Heart right ventricle (tissue), 16 donors: ENCODE measurements around the gene DNM3. TPM values are rescaled to one million over a fixed set of nuclear protein-coding genes. Genes with fewer than 3 reads are reported as not detected.

Experiments
- ATAC-seq, 8 donors: fragments of 200-7000 bp; cut with Tn5 transposase; one replicate each; pipeline ENCODE4 v1.9.1; 2020; ENCODE audit warnings: mild to moderate bottlenecking in 8 of 8, moderate library complexity in 8 of 8, moderate number of reproducible peaks in 1 of 8
- DNase-seq, 2 donors: peaks; one replicate each; pipeline ENCODE4 v3.0.0-alpha.2; 2020
- H3K27ac ChIP-seq, 10 donors: fragments of 200-600 bp; sonication (generic) in 2 of 10; one replicate each; pipeline versions ENCODE4 v1.5.0 to v1.8.0; 2020 to 2022; ENCODE audit warnings: mild to moderate bottlenecking in 3 of 10
- H3K27me3 ChIP-seq, 7 donors: fragments of 200-600 bp; one replicate each; pipeline ENCODE4 v1.8.0; 2021 to 2022; ENCODE audit warnings: mild to moderate bottlenecking in 2 of 7
- H3K36me3 ChIP-seq, 9 donors: fragments of 200-600 bp; sonication (generic) in 1 of 9; one replicate each; pipeline versions ENCODE4 v1.5.0 to v1.8.0; 2020 to 2022; ENCODE audit warnings: mild to moderate bottlenecking in 2 of 9
- H3K4me1 ChIP-seq, 9 donors: fragments of 200-600 bp; sonication (generic) in 1 of 9; one replicate each; pipeline versions ENCODE4 v1.5.0 to v1.8.0; 2020 to 2022; ENCODE audit warnings: mild to moderate bottlenecking in 4 of 9
- H3K4me3 ChIP-seq, 10 donors: fragments of 200-600 bp; sonication (generic) in 2 of 10; one replicate each; pipeline versions ENCODE4 v1.5.0 to v1.8.0; 2020 to 2022; ENCODE audit warnings: mild to moderate bottlenecking in 7 of 10, moderate library complexity in 2 of 10
- H3K9me3 ChIP-seq, 11 donors: fragments of 200-600 bp in 10 of 11; sonication (generic) in 2 of 11; one replicate each; pipeline versions ENCODE4 v1.5.0 to v1.8.0; 2013 to 2022; ENCODE audit warnings: mild to moderate bottlenecking in 2 of 11, control low read depth in 1 of 11, moderate library complexity in 1 of 11
- CTCF ChIP-seq, 9 donors: fragments of 200-600 bp; sonication (generic) in 2 of 9; IDR thresholded peaks; one replicate each; pipeline versions ENCODE4 v1.5.0 to v1.8.0; 2021 to 2022; ENCODE audit warnings: antibody characterized with exemption in 9 of 9, mild to moderate bottlenecking in 5 of 9, moderate library complexity in 1 of 9
- WGBS, 2 donors: extraction: QIAGEN DNeasy Blood & Tissue Kit; methylation state at CpG; one replicate each; pipeline ENCODE4 v1.1.7; 2013; ENCODE audit warnings: inconsistent platforms in 1 of 2; 5-methylcytosine and 5-hydroxymethylcytosine counted together
- intact Hi-C, 10 donors: fragments of 100-400 bp; cut with DNase I; formaldehyde crosslinking; loops; one replicate each; pipeline versions ENCODE4 v1.11.1 to v1.14.2; 2022
- polyA plus RNA-seq, 2 donors: library from polyadenylated mRNA; stranded (reverse); fragments of 200-250 nt; gene quantifications; one replicate each; pipeline ENCODE4 v1.2.3, GENCODE V29; 2013
- total RNA-seq, 10 donors: library from RNA; stranded (reverse); fragmentation: NEBNext Ultra II Directional in 3 of 10; extraction: Animal tissue kit (Norgen Biotek cat#: 25700) in 3 of 10; gene quantifications; one replicate each; pipeline versions ENCODE4 v1.2.1 to v1.2.4, GENCODE V29; 2021 to 2023
- donor health status: Arrhythmogenic right ventricular cardiomyopathy.
- donor health status: ischemic (EF 13 %, LVEDD 7.1; RV severe dilation, severe dysfunction).
- donor health status: healthy with polysubstance abuse.
- donor health status: DM: no; HTN: yes; CAD: no.
- donor health status: DM: no; HTN: no; CAD: no.
- donor health status: ischemic (EF 25% LVEDD 6.9; RV normal size, moderate dysfunction).
- donor health status: ischemic (EF 25% LVEDD 5.7; RV mildly dilated, moderate dysfunction).
- donor health status: healthy.
- donor health status: DM: yes; HTN: yes; CAD: no.
- donor health status: Ischemic cardiomyopathy.
- donor health status: ischemic (EF 35%, LVEDD 5.7; RV mildly dilated, moderate dysfunction).
- donor health status: nonischemic (EF 11% LVEDD 7.7; RV severe dilation, severe dysfunction).
- donor health status: DM: yes; HTN: yes; CAD: no.
- donor health status: PGD.
- donor health status: ischemic (EF 29% LVEDD 5.4; RV normal size, mild dysfunction).
- donor health status: nonischemic (EF 23%, LVEDD 6.1; RV moderate dilation, normal function).

DNM3 gene
- total and polyA plus RNA-seq, 12 donors = 0.77 to 2.8 (median 2.2) TPM

- H3K9me3 ChIP-seq = no peaks in the 10 kb centered on the region
- H3K27me3 ChIP-seq = no peaks in the 10 kb centered on the region
- no peak for DNase-seq
- H3K4me3 ChIP-seq = no peak overlapping the region
- no peaks in the 10 kb centered on the region for H3K36me3 ChIP-seq
- no peaks in the 10 kb centered on the region for H3K4me1 ChIP-seq
- no peak for ATAC-seq
- intact Hi-C loops = no loop called here
- 93 to 94% methylated on average over 1 of the region's 1 CpG for WGBS, 2 donors
- no peak for TF ChIP-seq CTCF (IDR thresholded peaks at IDR 0.05)
- H3K27ac ChIP-seq = no peak overlapping the region
These were observed 156.6 kb downstream of the DNM3 start for GRCh38 chr1:171997936-171998335.

GRCh38 chr1:171998711-171999110 is 157.4 kb downstream of the DNM3 start:
- no peak for TF ChIP-seq CTCF (IDR thresholded peaks at IDR 0.05)
- H3K4me1 ChIP-seq = peaks cover 0 to under 1% (median 0%) of the 10 kb centered on the region in 9 donors
- ATAC-seq = no peak
- H3K9me3 ChIP-seq = no peaks in the 10 kb centered on the region
- no peaks in the 10 kb centered on the region for H3K36me3 ChIP-seq
- H3K4me3 ChIP-seq = no peak overlapping the region
- no peak overlapping the region for H3K27ac ChIP-seq
- H3K27me3 ChIP-seq = no peaks in the 10 kb centered on the region
- WGBS, 2 donors = 96% methylated on average over 2 of the region's 2 CpGs
- DNase-seq = no peak
- intact Hi-C loops = no loop called here

GRCh38 chr1:171999756-172000155 is 158.5 kb downstream of the DNM3 start:
- Histone ChIP-seq H3K27me3 (no peaks in the 10 kb centered on the region), H3K9me3 (no peaks in the 10 kb centered on the region), H3K4me1 (peaks cover 0 to 10% (median 0%) of the 10 kb centered on the region in 9 donors), H3K4me3 (no peak overlapping the region), H3K27ac (no peak overlapping the region), H3K36me3 (no peaks in the 10 kb centered on the region)
- ATAC-seq (no peak), DNase-seq (no peak)
- WGBS, 2 donors = 75 to 82% methylated on average over 2 of the region's 2 CpGs
- intact Hi-C loops = loop anchor here in 6 of 10 donors (5.0 to 10.0 kb wide), 5 partner anchors 403 to 448 kb away; partner anchors contain the start of gene PIGC (in 3 of the 6)
- TF ChIP-seq CTCF (IDR thresholded peaks at IDR 0.05) = no peak

GRCh38 chr1:172001288-172001687 is 160.0 kb downstream of the DNM3 start:
- ATAC-seq (no peak), DNase-seq (no peak)
- H3K4me1 ChIP-seq = peaks cover 0 to 10% (median 0%) of the 10 kb centered on the region in 9 donors
- intact Hi-C loops = loop anchor here in 6 of 10 donors (5.0 to 10.0 kb wide), 5 partner anchors 401 to 446 kb away; partner anchors contain the start of gene PIGC (in 3 of the 6)
- no peaks in the 10 kb centered on the region for H3K9me3 ChIP-seq
- no peaks in the 10 kb centered on the region for H3K27me3 ChIP-seq
- WGBS, 2 donors = 82 to 84% methylated on average over 3 of the region's 3 CpGs
- TF ChIP-seq CTCF (IDR thresholded peaks at IDR 0.05) = no peak
- H3K27ac ChIP-seq = no peak overlapping the region
- no peak overlapping the region for H3K4me3 ChIP-seq
- no peaks in the 10 kb centered on the region for H3K36me3 ChIP-seq
